ENCODE results near the gene USP32. TPM values are rescaled to one million over a fixed set of nuclear protein-coding genes. Genes with fewer than 3 reads are reported as not detected.
"Not testable (repeated sequence)": the region's sequence is repeated elsewhere in the genome, so short reads cannot be mapped to it uniquely, and the experiment has no call there.

The USP32 gene
- total and polyA plus RNA-seq, 2 of the 8 experiments (the other 6 are each of a cell fraction or from before 2014, with no cell fraction given), result 29.6 to 112 TPM

DNA sequence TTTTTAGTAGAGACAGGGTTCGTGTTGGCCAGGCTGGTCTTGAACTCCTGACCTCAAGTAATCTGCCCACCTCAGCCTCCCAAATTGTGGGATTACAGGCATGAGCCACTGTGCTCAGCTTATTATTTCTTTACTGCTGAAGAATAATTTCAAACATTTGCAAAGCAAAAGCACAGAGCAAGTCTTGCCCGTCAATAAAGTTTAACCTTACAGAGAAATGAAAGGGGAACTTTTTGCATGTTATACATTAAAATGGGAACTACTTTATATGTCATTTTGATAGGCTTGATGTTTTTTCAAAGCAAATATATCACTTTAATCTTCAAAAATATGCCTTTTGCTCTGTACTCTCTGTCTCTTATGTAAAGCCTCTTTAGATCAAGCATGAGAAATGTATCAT is 173.2 kb downstream of the USP32 start:
- CTCF ChIA-PET (ENCODE audit: partially characterized antibody), result interaction anchor here (2.2 kb wide), 1 partner anchor 12 kb away, joined by 6 read pairs; no protein-coding TSS in a partner anchor
- H3K79me2 ChIP-seq (ENCODE audit: control insufficient read depth in 1 of 2, insufficient read depth in 2 of 2, low read length in 2 of 2); H3K4me2 ChIP-seq (ENCODE audit: insufficient read depth in 1 of 2, low read depth in 2 of 2, low read length in 2 of 2): not testable (repeated sequence)

GRCh38 chr17:60215895-60216294 is 176.0 kb downstream of the USP32 start:
- H3K4me1 ChIP-seq (replicated peaks in 1 of 4; ENCODE audit: control insufficient read depth in 3 of 4, insufficient read depth in 4 of 4, low read length in 3 of 4); H3K4me3 ChIP-seq (ENCODE audit: extremely low read depth in 1 of 4, insufficient read depth in 2 of 4, low read depth in 3 of 4, low read length in 4 of 4); H3K27me3 ChIP-seq (replicated peaks in 1 of 4; ENCODE audit: control insufficient read depth in 3 of 4, extremely low read depth in 1 of 4, insufficient read depth in 3 of 4, low read length in 3 of 4); H4K8ac ChIP-seq (ENCODE audit: extremely low read depth, insufficient read depth, low read length); H2BK15ac ChIP-seq (ENCODE audit: low read length); H3K79me1 ChIP-seq (ENCODE audit: low read depth, low read length); H2BK120ac ChIP-seq (replicated peaks; ENCODE audit: low read depth, low read length); H2AFZ ChIP-seq (ENCODE audit: low read length); H3K18ac ChIP-seq (ENCODE audit: extremely low read depth, low read length); DNase-seq (ENCODE audit: low read depth in 1 of 2, low spot score in 2 of 2); H2BK5ac ChIP-seq (ENCODE audit: low read depth, low read length); H2AK5ac ChIP-seq (ENCODE audit: low read depth, low read length); H3K14ac ChIP-seq (ENCODE audit: insufficient read length); H4K5ac ChIP-seq (ENCODE audit: insufficient read length, low read depth, low read length); H3K4me2 ChIP-seq (ENCODE audit: insufficient read depth in 1 of 2, low read depth in 2 of 2, low read length in 2 of 2); H3K9ac ChIP-seq (replicated peaks in 1 of 4; ENCODE audit: extremely low read depth in 1 of 4, low read depth in 3 of 4, low read length in 3 of 4); H3K9me3 ChIP-seq (ENCODE audit: insufficient read depth in 2 of 2, low read depth in 1 of 2, low read length in 1 of 2); H3K27ac ChIP-seq (ENCODE audit: low read depth, low read length); H3K79me2 ChIP-seq (ENCODE audit: control insufficient read depth in 1 of 2, insufficient read depth in 2 of 2, low read length in 2 of 2); H3K23ac ChIP-seq (ENCODE audit: insufficient read length); H4K20me1 ChIP-seq (replicated peaks in 1 of 2; ENCODE audit: control insufficient read depth in 1 of 2, insufficient read depth in 2 of 2, low read length in 2 of 2); H3K4ac ChIP-seq (replicated peaks; ENCODE audit: insufficient read length, low read depth, low read length); POLR2A ChIA-PET (ENCODE audit: partially characterized antibody); H4K91ac ChIP-seq (replicated peaks; ENCODE audit: insufficient read length, low read length); H2BK12ac ChIP-seq (ENCODE audit: low read depth, low read length); H3K23me2 ChIP-seq (ENCODE audit: low read depth, low read length); H2BK20ac ChIP-seq (ENCODE audit: low read length); FAIRE-seq; H3K56ac ChIP-seq (replicated peaks; ENCODE audit: insufficient read length, low read depth, low read length): not testable (repeated sequence)
- CTCF ChIA-PET (ENCODE audit: partially characterized antibody), result interaction anchor here (1.4 kb wide), 1 partner anchor 15 kb away, joined by 4 read pairs; no protein-coding TSS in a partner anchor
- no CpG with 5 or more reads among the region's 2 CpGs for WGBS, 2 experiments (ENCODE audit: extremely low coverage in 1 of 2, insufficient coverage in 1 of 2, insufficient read length in 1 of 2, insufficient replicate concordance in 2 of 2, low coverage in 1 of 2, low lambda C conversion rate in 2 of 2, missing lambda C conversion rate in 1 of 2)
- H3K36me3 ChIP-seq (ENCODE audit: control insufficient read depth in 2 of 4, insufficient read depth in 4 of 4, low read length in 3 of 4), result peaks cover 0 to 14% (median 0%) of the 10 kb centered on the region in 4 experiments; a peak in 3 of 8 replicates

More for the DNA sequence above, 173.2 kb downstream of the USP32 start:
- POLR2A ChIA-PET (ENCODE audit: partially characterized antibody); H3K14ac ChIP-seq (ENCODE audit: insufficient read length); H3K27ac ChIP-seq (ENCODE audit: low read depth, low read length); H2AK5ac ChIP-seq (ENCODE audit: low read depth, low read length); H3K79me1 ChIP-seq (ENCODE audit: low read depth, low read length); H2BK20ac ChIP-seq (ENCODE audit: low read length); H4K91ac ChIP-seq (replicated peaks; ENCODE audit: insufficient read length, low read length); H2BK12ac ChIP-seq (ENCODE audit: low read depth, low read length); H4K5ac ChIP-seq (ENCODE audit: insufficient read length, low read depth, low read length); H3K4ac ChIP-seq (replicated peaks; ENCODE audit: insufficient read length, low read depth, low read length); H3K4me1 ChIP-seq (replicated peaks in 1 of 4; ENCODE audit: control insufficient read depth in 3 of 4, insufficient read depth in 4 of 4, low read length in 3 of 4); DNase-seq (ENCODE audit: low read depth in 1 of 2, low spot score in 2 of 2); H3K23ac ChIP-seq (ENCODE audit: insufficient read length); H4K20me1 ChIP-seq (replicated peaks in 1 of 2; ENCODE audit: control insufficient read depth in 1 of 2, insufficient read depth in 2 of 2, low read length in 2 of 2); H3K27me3 ChIP-seq (replicated peaks in 1 of 4; ENCODE audit: control insufficient read depth in 3 of 4, extremely low read depth in 1 of 4, insufficient read depth in 3 of 4, low read length in 3 of 4); H4K8ac ChIP-seq (ENCODE audit: extremely low read depth, insufficient read depth, low read length); H3K56ac ChIP-seq (replicated peaks; ENCODE audit: insufficient read length, low read depth, low read length); H2BK120ac ChIP-seq (replicated peaks; ENCODE audit: low read depth, low read length); H2BK15ac ChIP-seq (ENCODE audit: low read length); FAIRE-seq; H3K9ac ChIP-seq (replicated peaks in 1 of 4; ENCODE audit: extremely low read depth in 1 of 4, low read depth in 3 of 4, low read length in 3 of 4); H3K9me3 ChIP-seq (ENCODE audit: insufficient read depth in 2 of 2, low read depth in 1 of 2, low read length in 1 of 2); H2BK5ac ChIP-seq (ENCODE audit: low read depth, low read length); H2AFZ ChIP-seq (ENCODE audit: low read length); H3K4me3 ChIP-seq (ENCODE audit: extremely low read depth in 1 of 4, insufficient read depth in 2 of 4, low read depth in 3 of 4, low read length in 4 of 4); H3K23me2 ChIP-seq (ENCODE audit: low read depth, low read length); H3K18ac ChIP-seq (ENCODE audit: extremely low read depth, low read length): not testable (repeated sequence)
- 97% methylated on average over 2 of the region's 2 CpGs; no CpG with 5 or more reads in 1 of the 2 experiments for WGBS, 2 experiments (ENCODE audit: extremely low coverage in 1 of 2, insufficient coverage in 1 of 2, insufficient read length in 1 of 2, insufficient replicate concordance in 2 of 2, low coverage in 1 of 2, low lambda C conversion rate in 2 of 2, missing lambda C conversion rate in 1 of 2)
- H3K36me3 ChIP-seq (ENCODE audit: control insufficient read depth in 2 of 4, insufficient read depth in 4 of 4, low read length in 3 of 4), result peaks cover 2 to 33% (median 15%) of the 10 kb centered on the region in 4 experiments; a peak in 7 of 8 replicates
